DND-41 (cell line): ENCODE measurements around the gene RAB44.

Source experiments
- ATAC-seq: fragments of 200-7000 bp; cut with Tn5 transposase; 3 replicates; pipeline ENCODE4 v1.9.1; 2021; ENCODE audit warnings: low read depth; ENCODE audit not compliant: insufficient read depth
- DNase-seq: peaks from one replicate; pipeline ENCODE4 v3.0.0-alpha.2; 2020
- H2AFZ ChIP-seq: 2 replicates; pipeline ENCODE4 v1.6.0; 2012; ENCODE audit warnings: low read depth, low read length
- H3K27ac ChIP-seq: 2 replicates; pipeline ENCODE4 v1.5.1; 2012; ENCODE audit warnings: low read length, inconsistent platforms
- H3K27me3 ChIP-seq: fragments of 200-600 bp; sonication (generic); 2 replicates; pipeline ENCODE4 v1.6.0; 2012; ENCODE audit warnings: low read length, mild to moderate bottlenecking, inconsistent platforms; ENCODE audit not compliant: insufficient read depth, poor library complexity
- H3K36me3 ChIP-seq: 2 replicates; pipeline ENCODE4 v1.5.1; 2012; ENCODE audit warnings: low read length, inconsistent platforms; ENCODE audit not compliant: insufficient read depth
- H3K4me1 ChIP-seq: 2 replicates; pipeline ENCODE4 v1.5.1; 2012; ENCODE audit warnings: mild to moderate bottlenecking, low read length; ENCODE audit not compliant: insufficient read depth
- H3K4me2 ChIP-seq: 2 replicates; pipeline ENCODE4 v1.6.0; 2012; ENCODE audit warnings: mild to moderate bottlenecking, moderate library complexity, low read length, inconsistent platforms; ENCODE audit not compliant: insufficient read depth
- H3K4me3 ChIP-seq, 2 experiments: fragments of 200-600 bp in 1 of 2; shearing (Covaris generic) in 1 of 2; 2 replicates each; pipeline ENCODE4 v1.5.1; 2012 to 2016; ENCODE audit warnings: inconsistent platforms in 2 of 2, low read length in 2 of 2, mild to moderate bottlenecking in 2 of 2, low read depth in 1 of 2, moderate library complexity in 1 of 2
- H3K79me2 ChIP-seq: 2 replicates; pipeline ENCODE4 v1.6.0; 2012; ENCODE audit warnings: low read length, inconsistent platforms; ENCODE audit not compliant: insufficient read depth
- H3K9ac ChIP-seq: 2 replicates; pipeline ENCODE4 v1.6.0; 2012; ENCODE audit warnings: low read depth, mild to moderate bottlenecking, inconsistent platforms, low read length, moderate library complexity
- H3K9me3 ChIP-seq: 2 replicates; pipeline ENCODE4 v1.5.1; 2012; ENCODE audit warnings: low read length, moderate library complexity, mild to moderate bottlenecking, inconsistent platforms; ENCODE audit not compliant: insufficient read depth, severe bottlenecking
- H4K20me1 ChIP-seq: 2 replicates; pipeline ENCODE4 v1.6.0; 2012; ENCODE audit warnings: low read length; ENCODE audit not compliant: insufficient read depth
- CTCF ChIP-seq: IDR thresholded peaks from 2 replicates; pipeline ENCODE4 v1.5.1; 2012; ENCODE audit warnings: borderline replicate concordance, low read length, moderate library complexity, mild to moderate bottlenecking; ENCODE audit not compliant: poor library complexity, severe bottlenecking; ENCODE audit errors: extremely low read depth
- EZH2 ChIP-seq: IDR thresholded peaks from 3 replicates; pipeline ENCODE4 v1.6.1; 2012; ENCODE audit warnings: borderline replicate concordance, low read depth, mild to moderate bottlenecking, moderate library complexity, low read length, inconsistent platforms; ENCODE audit not compliant: severe bottlenecking

Gene RAB44

GRCh38 chr6:36678488-36679042, 19.1 kb upstream of the RAB44 start, which contains the start of gene CDKN1A:
Gene CDKN1A, plus strand, starts transcription at chr6:36678714. Its CDS starts 5,388 bp downstream, at chr6:36684102.
- peak within 1 kb of the TSS; percentile 97 for H3K4me2 ChIP-seq
- peaks cover 49% of the 10 kb centered on the region for H3K27me3 ChIP-seq
- H3K9ac ChIP-seq, result peak within 1 kb of the TSS; percentile 72
- ATAC-seq (peak; percentile 77), DNase-seq (peak; percentile 79)
- H3K4me3 ChIP-seq, result peak within 1 kb of the TSS; percentile 47 to 82; a peak in 3 of 4 replicates
- H4K20me1 ChIP-seq, result peaks cover 9% of the 10 kb centered on the region
- no peaks in the 10 kb centered on the region for H3K9me3 ChIP-seq
- peaks cover 15% of the 10 kb centered on the region for H3K79me2 ChIP-seq
- peak within 1 kb of the TSS; percentile 25; the same call in 1 of the 2 replicates for H3K27ac ChIP-seq
- peak within 1 kb of the TSS; percentile 70 for H2AFZ ChIP-seq
- peaks cover 66% of the 10 kb centered on the region for H3K4me1 ChIP-seq
- no peaks in the 10 kb centered on the region for H3K36me3 ChIP-seq
- TF ChIP-seq CTCF, result no peak
- no peak for TF ChIP-seq EZH2

GRCh38 chr6:36679043-36679833, 18.4 kb upstream of the RAB44 start:
- H3K9me3 ChIP-seq, result no peaks in the 10 kb centered on the region
- H3K9ac ChIP-seq, result peak overlapping the region; percentile 72
- H3K27me3 ChIP-seq, result peaks cover 49% of the 10 kb centered on the region
- ATAC-seq (peak; percentile 15; the same call in 1 of the 3 replicates), DNase-seq (no peak)
- H3K79me2 ChIP-seq, result peaks cover 22% of the 10 kb centered on the region
- peak overlapping the region; percentile 61; the same call in 1 of the 2 replicates for H3K27ac ChIP-seq
- peaks cover 7% of the 10 kb centered on the region for H3K36me3 ChIP-seq
- H3K4me3 ChIP-seq, result peak overlapping the region; percentile 47 to 82; a peak in 3 of 4 replicates
- peak overlapping the region; percentile 97 for H3K4me2 ChIP-seq
- TF ChIP-seq CTCF (no peak), EZH2 (no peak)
- H4K20me1 ChIP-seq, result peaks cover 9% of the 10 kb centered on the region
- H2AFZ ChIP-seq, result peak overlapping the region; percentile 70
- peaks cover 72% of the 10 kb centered on the region for H3K4me1 ChIP-seq

- peak; percentile 83 for DNase-seq
- peaks cover 23% of the 10 kb centered on the region for H3K79me2 ChIP-seq
- H3K27ac ChIP-seq, result peak overlapping the region; percentile 82
- no peak overlapping the region for H2AFZ ChIP-seq
- peak overlapping the region; percentile 40 for H3K4me2 ChIP-seq
- peaks cover 30% of the 10 kb centered on the region for H3K36me3 ChIP-seq
- H3K27me3 ChIP-seq, result peaks cover 34% of the 10 kb centered on the region
- peaks cover 67% of the 10 kb centered on the region for H3K4me1 ChIP-seq
- no peaks in the 10 kb centered on the region for H3K9me3 ChIP-seq
- peak overlapping the region; percentile 35 for H3K9ac ChIP-seq
- no peak overlapping the region for H3K4me3 ChIP-seq
- peaks cover 9% of the 10 kb centered on the region for H4K20me1 ChIP-seq
- ATAC-seq, result peak; percentile 48
- TF ChIP-seq CTCF (no peak), EZH2 (no peak)
Observed at GRCh38 chr6:36682328-36683144, 15.1 kb upstream of the RAB44 start.
